NCI-H526 treated with DMSO at 0.1 percent for 48 hours (cell line): ENCODE data around the gene CCDC141.

ENCODE experiments used
- DNase-seq: peaks from one replicate; lab custom pipeline; 2025; lab: John Stamatoyannopoulos, UW

The CCDC141 gene

DNA sequence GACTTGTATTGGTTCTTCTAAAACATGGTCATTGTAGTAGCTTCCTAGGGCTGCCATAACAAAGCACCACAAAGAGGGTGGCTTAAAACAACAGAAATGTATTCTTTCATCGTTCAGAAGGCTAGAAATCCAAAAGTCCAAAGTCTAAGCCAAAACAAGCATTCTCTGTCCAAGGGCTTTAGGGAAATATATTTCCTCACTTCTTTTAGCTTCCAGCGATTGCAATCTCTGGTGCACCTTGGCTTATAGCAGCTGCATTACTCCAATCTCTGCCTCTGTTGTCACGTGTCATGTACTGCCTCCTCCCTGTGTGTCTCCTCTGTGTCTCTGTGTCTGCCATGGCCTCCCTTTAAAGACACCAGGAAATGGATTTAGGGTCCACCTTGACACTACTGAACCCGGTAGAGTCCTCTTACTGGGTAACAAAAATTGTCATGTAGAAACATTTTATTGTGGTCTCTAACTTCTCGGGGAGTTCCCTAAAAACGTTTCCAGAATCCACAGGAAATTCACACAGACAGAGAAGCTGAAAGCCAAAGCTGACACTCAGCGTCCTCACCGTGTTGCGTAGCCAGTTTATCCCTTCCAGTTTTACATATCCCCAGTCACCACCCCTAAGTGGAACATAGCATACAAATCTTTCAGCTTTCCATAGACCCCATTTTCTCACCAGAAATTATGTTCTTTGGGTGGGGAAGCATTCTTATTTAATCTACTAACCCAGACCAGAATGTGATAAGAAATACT is 222.0 kb downstream of the CCDC141 start:
- DNase-seq: no peak

DNA sequence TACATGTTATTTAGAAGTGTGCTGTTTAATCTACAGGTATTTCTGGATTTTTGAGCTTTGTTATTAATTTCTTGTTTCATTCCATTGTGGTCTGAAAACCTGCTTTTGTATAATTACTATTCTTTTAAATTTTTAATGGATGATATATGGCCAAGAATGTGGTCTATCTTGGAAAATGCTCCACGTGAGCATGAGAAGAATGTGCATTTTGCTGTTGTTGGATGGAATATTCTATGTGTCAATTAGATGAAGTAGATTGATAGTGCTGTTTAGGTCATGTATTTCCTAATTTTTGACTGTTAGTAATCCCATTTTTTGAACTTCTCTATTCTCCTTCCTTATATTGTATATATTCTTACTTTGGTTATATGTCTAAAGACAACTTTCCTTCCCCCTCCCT is 222.8 kb downstream of the CCDC141 start:
- no peak for DNase-seq

DNA sequence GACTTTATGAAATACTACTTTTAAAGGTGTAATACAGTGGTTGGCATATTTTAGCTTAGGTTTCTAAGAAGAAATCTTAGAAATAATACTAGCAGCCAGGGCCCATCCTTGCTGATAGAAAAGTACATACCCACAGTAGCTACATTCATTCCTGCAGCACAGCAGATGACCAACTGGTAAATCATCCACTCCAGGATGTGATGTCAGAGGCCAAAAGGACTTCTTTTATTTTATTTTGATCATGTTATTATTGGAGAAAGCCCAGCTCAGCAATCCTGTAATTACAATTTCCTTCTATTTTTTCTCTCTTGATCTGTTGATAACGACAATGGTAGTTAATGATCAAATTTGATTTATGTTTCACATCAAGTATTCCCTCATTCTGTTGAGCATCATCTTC is 224.8 kb downstream of the CCDC141 start:
- no peak for DNase-seq

DNA sequence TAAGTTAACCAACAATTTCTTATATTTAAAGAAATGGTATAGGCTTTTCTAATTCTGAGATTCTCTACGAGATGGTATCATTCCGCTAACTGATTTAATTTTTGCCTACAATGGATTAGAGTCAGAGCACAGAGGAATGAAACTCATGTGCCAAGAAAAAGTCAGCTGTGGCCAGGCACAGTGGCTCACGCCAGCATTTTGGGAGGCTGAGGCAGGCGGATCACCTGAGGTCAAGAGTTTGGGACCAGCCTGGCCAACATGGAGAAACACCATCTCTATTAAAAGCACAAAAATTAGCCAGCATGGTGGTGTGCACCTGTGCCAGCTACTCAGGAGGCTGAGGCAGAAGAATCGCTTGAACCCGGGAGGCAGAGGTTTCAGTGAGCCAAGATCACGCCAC is 225.8 kb downstream of the CCDC141 start:
- DNase-seq: no peak

DNA sequence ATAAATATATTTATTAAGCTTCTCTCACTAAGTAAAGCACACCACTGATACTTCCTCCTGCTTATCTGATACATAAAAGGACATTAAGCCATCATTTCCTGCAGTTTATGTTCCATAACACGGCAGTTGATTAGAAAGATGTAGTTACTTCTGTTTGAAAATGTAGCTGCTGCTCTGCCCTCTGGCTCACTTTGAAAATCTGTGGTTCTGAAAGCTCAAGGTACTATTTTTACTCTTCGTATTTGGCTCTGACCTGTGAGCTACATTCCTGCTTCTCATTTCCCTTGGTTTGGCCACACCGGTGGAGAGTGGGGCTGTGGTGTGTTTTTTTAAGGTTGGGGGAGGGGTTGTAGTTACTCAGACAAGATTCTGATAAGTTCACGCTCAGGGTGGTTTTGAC is 229.9 kb downstream of the CCDC141 start:
- no peak for DNase-seq

DNA sequence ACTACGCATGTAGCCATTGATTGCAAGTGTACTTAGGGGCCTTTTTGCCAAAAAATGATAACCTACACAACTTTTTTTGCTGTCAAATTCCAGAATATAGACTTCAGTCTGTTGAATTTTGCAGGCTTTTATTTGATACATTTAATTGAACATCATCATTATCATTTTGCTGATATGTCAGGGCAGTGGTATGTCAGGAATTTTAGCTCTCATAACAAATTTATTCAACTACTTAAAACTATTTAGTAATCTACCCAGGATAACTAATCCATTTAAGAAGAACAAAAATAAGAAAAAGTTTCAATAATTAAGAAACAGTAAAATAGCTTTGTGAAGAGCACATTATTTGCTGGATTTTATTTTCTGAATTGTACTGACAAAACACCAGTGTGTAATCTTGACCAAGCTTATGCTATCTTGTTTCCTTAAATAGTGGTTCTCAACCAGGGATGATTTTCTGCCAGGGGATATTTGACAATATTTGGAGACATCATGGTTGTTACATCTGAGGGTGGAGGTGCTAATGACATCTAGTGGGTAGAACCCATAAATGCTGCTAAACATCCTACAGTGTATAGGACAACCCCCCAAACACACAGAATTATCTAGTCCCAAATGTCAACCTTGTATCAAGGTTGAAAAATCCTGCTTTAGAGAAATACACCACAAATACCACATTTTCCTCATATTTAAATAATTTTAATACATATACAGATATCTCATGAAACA is 230.6 kb downstream of the CCDC141 start:
- DNase-seq: no peak

DNA sequence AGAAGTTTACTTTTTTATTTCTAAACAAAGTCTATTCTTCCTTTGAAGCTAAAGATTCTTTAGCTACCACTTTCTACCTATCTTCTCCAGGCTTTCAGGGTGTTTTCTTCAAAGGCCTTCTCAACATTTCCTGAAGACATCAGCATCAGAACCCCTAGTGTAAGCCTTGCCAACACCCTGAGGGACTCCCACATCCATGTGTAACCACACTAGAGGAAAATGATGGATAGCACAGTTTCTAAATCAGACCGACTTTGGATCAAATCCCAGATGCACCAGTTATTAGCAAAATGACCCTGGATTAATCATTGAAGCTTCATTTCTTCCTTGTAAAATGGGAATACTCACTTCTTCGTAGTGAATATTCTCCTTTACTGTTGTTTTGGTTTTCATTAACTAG is 238.0 kb downstream of the CCDC141 start:
- no peak for DNase-seq

DNA sequence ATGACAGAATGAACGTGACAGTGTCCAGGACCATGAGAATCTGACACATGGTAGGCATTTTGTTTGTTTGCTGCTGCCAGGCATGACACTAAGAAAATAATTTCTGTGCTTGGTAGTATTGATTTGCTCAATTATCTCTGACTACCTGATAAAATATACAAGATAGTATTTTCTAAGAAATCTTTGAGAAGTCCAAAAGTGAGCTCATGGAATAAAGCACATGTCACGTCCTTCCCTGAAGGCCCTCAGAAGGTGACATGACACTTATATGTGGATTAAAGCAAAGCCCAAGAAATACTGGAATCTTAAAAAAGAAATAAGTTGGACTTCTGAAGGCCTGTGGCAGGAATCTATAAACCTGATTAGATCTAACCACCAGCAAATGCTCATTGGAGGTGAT is 238.9 kb downstream of the CCDC141 start:
- DNase-seq: no peak

DNA sequence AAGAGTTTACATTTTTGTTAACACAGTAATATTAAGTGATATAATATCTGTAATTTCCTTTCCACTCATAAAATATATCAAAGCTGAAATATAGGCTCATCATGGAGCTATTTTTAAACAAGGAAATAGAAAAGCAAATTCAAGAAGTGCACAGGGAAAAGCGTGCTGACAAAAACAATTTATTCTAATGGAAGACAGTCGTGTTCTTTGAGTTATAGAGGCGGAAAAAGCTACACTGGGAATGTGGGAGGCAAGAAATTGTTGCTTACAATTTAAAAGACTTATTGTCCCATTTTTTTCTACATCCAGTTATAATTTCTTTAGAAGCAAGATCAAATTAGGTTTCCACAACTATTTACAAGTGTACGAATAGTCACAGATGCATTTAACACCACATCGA is 239.5 kb downstream of the CCDC141 start:
- DNase-seq: no peak

DNA sequence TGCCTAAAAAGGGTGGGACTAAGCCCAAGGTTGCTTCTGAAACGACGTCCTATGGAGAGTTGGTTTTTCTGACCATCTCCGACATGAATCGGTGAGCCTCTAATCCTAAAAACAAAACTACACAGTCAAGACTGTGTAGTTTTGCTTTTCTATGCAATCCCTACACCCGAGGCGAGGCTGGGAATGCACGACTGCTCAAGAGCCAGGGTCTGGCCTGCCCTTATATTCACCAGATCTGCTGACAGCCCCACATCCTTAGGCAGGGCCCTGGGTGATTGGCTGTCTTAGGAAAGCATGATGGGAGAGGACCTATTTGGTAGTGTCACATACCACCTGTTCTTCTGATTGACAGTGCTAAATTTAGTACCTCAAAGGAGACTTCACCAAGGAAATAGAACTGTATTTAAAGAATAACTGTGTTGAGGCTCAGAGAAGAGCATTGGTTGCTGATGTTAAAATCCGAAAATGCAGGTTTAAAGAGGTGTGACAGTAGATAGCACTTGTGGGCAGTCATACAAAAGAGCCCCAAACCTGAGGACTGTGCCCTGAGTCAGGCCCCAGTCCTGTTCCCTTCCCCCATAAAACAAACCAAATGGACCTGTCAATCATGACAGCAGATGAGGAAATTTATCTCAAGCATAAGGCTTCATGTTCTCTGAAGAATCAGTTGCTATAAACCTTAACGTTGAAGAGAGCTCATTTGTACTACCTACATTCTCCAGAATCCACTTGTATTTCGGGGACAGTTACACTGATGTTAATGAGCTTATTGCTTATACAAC is 242.5 kb downstream of the CCDC141 start, which contains the start of gene TTN:
TSS of gene TTN (minus strand) at position 197 of the 782 bp plus-strand sequence. CDS start 2,781 bp downstream, outside the sequence.
- DNase-seq: no peak

DNA sequence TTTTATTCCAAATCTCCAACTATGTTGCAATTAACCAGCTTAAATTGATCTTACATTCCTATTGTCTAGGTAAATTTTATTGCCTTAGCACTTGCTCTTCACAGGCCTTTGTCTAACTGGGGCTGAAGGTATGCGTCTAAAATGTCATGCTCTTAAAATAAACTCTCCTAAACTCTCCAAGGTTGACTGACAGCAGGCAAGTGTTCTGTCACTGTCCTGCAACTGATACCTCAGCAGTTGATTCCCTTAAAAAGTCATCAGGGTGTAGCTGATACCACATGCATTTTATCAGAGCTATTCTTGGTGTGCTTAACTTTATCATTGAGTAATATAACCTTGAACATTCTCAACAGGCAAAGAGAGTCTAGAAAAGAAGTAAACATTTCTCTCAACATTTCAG is 243.4 kb downstream of the CCDC141 start:
- no peak for DNase-seq

DNA sequence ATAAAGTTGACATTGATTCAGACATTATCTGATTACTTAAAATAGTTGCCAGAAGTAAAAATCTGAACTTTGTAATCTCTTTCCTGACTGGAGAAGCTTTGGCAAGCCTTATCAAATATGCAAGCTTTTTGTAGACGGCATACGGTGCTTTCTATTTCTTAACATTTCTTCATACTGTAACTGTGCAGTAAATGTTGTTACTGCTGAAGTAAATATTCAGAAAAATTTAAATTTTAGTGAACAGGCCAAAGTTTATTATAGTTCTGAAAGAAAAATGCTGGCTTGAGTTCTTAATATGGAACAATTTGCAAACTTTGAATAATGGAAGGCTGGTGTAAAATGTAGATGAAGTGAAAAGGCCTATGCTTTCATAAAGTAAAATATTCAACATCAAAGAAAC is 244.5 kb downstream of the CCDC141 start:
- DNase-seq: no peak

DNA sequence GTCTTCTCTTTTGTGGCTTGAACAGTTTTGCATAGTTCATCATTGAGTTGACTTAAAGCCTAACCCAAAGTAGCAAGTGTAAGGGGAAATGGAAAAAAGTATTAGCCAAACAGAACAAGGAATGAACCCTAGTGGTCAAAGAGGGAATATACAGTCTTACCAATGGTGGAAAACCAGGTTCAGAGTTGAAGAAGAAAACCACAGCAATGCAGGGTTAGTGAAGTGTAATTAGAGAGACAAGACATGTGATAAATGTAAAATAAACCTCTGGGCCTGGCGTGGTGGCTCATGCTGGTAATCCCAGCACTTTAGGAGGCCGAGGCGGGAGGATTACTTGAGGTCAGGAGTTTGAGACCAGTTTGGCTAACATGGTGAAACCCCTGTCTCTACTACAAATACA is 245.1 kb downstream of the CCDC141 start:
- no peak for DNase-seq

DNA sequence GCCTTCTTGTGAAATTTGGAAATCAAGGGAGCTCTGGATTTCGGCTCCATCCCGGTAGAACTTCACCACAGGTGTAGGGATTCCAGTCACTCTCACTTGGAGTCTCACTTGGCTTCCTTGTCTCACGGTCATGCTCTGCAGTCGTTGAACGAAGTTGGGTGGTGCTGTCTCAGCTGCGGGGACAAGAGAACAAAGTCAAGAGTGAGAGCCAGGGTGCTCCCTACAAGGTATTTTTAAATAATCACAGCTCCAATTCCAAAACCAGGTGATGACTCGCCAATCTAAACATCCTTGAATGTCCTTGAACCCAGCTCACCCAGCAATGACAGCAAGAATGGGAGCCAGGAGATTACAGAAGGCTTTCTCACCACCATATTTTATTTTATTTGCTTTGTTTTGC is 249.4 kb downstream of the CCDC141 start:
- DNase-seq: no peak

DNA sequence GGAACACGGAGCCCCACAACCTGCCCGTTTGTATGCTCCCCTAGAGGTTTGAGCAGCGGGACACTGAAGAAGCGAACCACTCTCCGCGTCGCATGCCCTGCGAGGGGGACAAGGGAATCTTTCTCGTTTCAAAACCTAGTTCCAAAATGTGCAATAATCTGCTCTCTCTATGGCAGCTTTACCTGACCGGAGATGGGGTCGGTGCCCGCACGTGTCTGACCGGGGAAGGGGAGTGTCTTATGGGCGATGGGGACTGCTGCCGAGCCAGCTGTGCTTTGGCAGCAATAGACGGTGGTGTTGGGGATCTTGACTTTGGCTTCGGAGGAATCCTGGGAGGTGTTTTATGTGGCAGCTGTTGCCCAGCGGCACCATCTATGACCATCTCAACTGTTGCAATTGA is 250.6 kb downstream of the CCDC141 start:
- no peak for DNase-seq

DNA sequence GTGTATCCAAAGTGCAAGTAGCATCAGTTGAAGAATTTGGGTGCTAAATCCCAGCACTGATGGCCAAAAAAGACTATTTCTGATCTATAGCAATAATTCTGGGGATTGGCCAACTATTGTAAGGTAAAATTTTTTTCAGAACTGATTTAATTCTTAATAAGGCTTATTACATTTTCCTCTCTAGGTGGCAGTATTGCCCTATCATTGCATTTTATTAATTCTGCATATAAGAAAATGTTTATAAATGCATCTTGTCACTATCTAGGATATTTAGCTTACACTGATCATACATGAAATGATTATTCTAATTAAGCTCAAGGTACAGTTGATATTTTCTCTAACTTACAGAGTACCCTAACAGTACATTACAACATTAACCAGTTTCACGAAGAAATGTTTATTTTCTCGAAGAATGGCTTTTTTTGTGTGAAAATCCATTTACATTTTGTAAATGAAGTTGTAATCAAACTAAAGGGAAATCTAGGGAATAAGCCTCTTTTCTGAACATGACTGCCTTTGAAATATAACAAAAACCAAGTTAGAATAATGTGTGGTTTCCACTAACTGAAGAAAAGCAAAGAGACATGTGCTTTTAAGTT is 253.8 kb downstream of the CCDC141 start:
- DNase-seq: peak; percentile 12

DNA sequence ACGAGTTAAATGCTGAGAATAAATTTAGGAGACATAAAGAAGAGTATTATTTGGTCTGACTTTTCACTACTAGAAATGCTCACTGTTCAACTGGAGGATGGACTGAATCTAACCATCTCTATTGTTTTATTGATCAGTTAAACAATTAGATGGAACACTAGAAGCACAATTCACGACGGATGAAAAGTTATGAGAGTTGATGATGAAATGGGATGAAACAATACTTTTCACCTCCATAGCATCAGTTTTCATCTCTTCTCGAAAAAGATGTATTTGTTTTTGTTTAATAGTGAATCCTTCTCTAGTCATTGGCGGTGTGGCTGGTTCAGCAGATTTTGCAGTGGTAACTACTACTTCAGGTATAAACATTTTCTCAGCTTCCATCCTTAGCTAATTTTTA is 262.0 kb downstream of the CCDC141 start:
- no peak for DNase-seq

DNA sequence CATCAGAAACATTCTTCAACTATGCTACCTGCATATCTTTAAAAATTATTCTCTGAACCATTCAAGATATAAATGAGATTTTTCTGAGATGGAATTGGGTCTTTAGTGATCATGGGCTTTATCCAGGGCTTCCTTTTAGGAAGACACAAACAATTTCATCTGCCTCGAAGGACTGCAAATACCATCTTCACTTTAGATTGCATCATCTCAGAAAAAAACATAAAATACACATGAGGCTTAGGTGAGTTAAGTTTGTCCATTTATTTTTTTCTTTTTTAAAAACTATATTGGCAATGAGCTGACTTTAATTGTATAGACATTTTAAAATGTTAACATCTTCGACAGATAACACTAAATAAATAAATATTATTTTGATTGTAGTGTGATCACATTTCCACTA is 262.8 kb downstream of the CCDC141 start:
- no peak for DNase-seq

DNA sequence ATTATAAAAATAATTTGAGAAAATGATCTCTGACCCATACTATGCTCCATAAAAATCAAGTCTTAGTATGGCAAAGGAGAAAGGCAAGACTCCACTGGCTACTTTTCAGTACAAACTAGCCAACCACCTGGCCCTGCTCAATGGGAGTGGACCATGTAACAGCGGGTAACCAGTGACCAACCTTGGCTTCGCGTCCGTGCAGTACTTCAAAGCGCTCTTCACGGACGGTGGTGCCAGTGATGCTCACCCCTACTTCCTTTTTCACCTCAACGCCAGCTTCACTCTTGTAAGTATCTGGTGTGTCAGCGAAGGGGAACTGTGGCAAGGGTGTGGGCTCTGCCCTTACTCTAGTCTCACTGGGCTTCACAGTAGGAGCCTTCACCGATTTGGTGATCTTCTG is 266.0 kb downstream of the CCDC141 start:
- no peak for DNase-seq

DNA sequence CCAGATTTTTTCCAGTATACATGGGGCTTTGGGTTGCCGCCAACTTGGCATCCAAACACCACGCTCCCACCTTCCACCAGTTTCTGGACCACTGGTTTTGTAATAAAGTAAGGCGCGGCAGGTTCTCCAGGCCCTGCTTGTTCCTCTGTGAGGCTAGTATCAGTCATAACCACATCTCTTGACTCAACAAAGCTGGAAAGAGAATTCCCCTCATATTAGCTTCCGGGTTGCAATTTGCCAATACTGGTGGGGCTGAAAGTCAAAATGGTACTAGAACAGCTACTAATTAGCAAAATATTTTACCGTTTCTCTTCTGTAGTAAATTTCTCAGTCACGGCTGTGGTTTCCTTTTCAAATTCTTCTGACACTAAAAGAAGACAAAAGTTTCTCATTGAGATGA is 267.7 kb downstream of the CCDC141 start:
- no peak for DNase-seq
